SK-N-MC (cell line): ENCODE measurements around the gene CRB1.

Source experiments
- DNase-seq: peaks from one replicate; pipeline ENCODE4 v3.0.0-alpha.2; 2011; ENCODE audit warnings: low read depth, low spot score
- H3K27ac ChIP-seq: fragments of 200-600 bp; sonication (generic); 2 replicates; pipeline ENCODE4 v1.5.1; 2016; ENCODE audit warnings: mixed run types
- H3K36me3 ChIP-seq: fragments of 200-600 bp; sonication (generic); 2 replicates; pipeline ENCODE4 v1.6.1; 2017; ENCODE audit warnings: antibody characterized with exemption, low read length, mixed read lengths; ENCODE audit not compliant: insufficient read depth
- H3K4me3 ChIP-seq: fragments of 200-600 bp; sonication (generic); 2 replicates; pipeline ENCODE4 v1.5.1; 2016
- H3K9ac ChIP-seq: fragments of 200-600 bp; sonication (generic); 2 replicates; pipeline ENCODE4 v1.8.0; 2017; ENCODE audit warnings: mixed run types, mixed read lengths; ENCODE audit not compliant: insufficient read length
- H3K9me3 ChIP-seq: fragments of 200-600 bp; sonication (generic); 2 replicates; pipeline ENCODE4 v1.6.1; 2017; ENCODE audit warnings: low read depth, mild to moderate bottlenecking, antibody characterized with exemption, low read length, moderate library complexity, mixed read lengths
- EZH2 ChIP-seq: fragments of 200-600 bp; sonication (generic); IDR thresholded peaks from one replicate; pipeline ENCODE4 v1.6.1; 2017; ENCODE audit warnings: antibody characterized with exemption
- FOXP2 ChIP-seq: optimal IDR thresholded peaks from 2 replicates; pipeline ENCODE3; 2011; ENCODE audit warnings: mild to moderate bottlenecking, moderate library complexity; ENCODE audit not compliant: insufficient read depth; ENCODE audit errors: extremely low read length, control extremely low read depth
- POLR2AphosphoS5 ChIP-seq: IDR thresholded peaks from 2 replicates; pipeline ENCODE4 v1.6.1; 2012; ENCODE audit warnings: mild to moderate bottlenecking, low read depth, low read length, borderline replicate concordance

CRB1 gene

DNA sequence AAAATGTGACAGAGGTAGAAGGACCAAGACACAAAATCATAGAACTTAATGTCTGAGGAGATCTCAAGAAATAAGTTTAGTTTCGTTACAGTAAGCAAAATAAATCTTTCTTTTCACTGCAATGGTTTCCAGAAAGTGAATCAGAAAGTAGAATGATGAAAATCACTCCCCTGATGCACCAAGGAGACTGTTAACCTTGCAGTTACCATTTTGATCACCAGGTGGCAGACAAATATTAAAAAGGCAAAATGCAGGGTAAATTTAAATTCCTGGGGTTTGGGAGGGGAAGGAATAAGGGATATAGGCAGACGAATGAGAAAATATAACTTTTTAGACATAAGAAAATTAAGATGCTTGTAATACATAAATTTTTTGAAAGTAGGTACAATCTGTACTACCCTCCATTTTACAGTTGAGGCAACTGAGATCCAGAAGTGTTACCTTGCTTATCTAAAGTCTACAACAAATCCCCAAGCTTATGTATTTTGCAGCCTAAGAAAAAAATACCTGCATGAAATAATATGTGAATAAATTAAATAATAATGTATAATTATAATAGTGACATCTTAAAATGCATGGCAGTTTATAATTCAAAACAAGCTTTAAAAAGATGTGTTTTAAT, 253.2 kb downstream of the CRB1 start:
- Histone ChIP-seq H3K4me3 (no peak overlapping the region), H3K9me3 (no peaks in the 10 kb centered on the region), H3K36me3 (no peaks in the 10 kb centered on the region), H3K27ac (no peak overlapping the region), H3K9ac (peak overlapping the region; percentile 4)
- DNase-seq: no peak
- TF ChIP-seq EZH2 (no peak), POLR2AphosphoS5 (no peak), FOXP2 (no peak)

DNA sequence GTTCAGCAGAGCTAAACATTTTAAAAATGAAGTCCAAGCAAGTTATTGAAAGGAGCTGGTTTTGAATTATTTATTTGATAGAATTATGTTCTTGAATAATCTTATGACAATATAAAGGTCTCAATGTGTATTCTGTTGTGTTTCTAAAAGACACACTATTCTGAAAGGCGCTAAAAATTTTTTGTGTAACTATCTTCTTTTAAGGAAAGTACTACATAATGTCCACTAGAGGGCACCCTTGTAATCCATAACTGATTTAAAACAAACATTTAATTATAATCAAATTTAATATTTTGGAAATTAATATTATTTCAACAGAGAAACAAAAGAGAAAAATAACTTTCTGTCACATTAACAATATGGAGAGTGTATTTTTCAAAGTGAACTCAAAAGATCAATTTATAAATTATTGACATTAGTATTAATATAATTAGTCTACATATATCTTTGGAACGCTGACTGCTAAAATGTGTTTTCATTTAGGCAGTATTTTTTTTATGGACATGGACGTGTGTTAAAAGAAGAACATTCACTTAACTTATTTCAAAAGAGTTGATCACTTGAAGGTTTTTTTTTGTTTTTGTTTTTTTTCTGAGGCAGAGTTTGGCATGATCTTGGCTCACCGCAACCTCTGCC, 258.8 kb downstream of the CRB1 start:
- TF ChIP-seq POLR2AphosphoS5: no peak
- no peak for TF ChIP-seq FOXP2
- TF ChIP-seq EZH2: no peak
- Histone ChIP-seq H3K9me3 (no peaks in the 10 kb centered on the region), H3K4me3 (no peak overlapping the region), H3K36me3 (no peaks in the 10 kb centered on the region), H3K27ac (peak overlapping the region; percentile 40; the same call in 1 of the 2 replicates), H3K9ac (no peak overlapping the region)
- no peak for DNase-seq
